ENCODE measurements around the gene IQGAP3.

The IQGAP3 gene

GRCh38 chr1:156593661-156593989, 21.3 kb upstream of the IQGAP3 start:
- no peak overlapping the region for H3K4me3 ChIP-seq (ENCODE audit: low read length)
- no peak for DNase-seq (ENCODE audit: low read depth)
- no peak for TF ChIP-seq CTCF (conservative IDR thresholded peaks at IDR 0.05; ENCODE audit: low read depth, low read length)

GRCh38 chr1:156592910-156593660, 20.7 kb upstream of the IQGAP3 start:
- TF ChIP-seq CTCF (conservative IDR thresholded peaks at IDR 0.05; ENCODE audit: low read depth, low read length): no peak
- no peak for DNase-seq (ENCODE audit: low read depth)
- peak overlapping the region; percentile 65 for H3K4me3 ChIP-seq (ENCODE audit: low read length)

- DNase-seq (ENCODE audit: low read depth): no peak
- TF ChIP-seq CTCF (conservative IDR thresholded peaks at IDR 0.05; ENCODE audit: low read depth, low read length): no peak
- H3K4me3 ChIP-seq (ENCODE audit: low read length): peak overlapping the region; percentile 65
These were observed 20.0 kb upstream of the IQGAP3 start for GRCh38 chr1:156592158-156592909.

- H3K4me3 ChIP-seq (ENCODE audit: low read length): peak within 1 kb of the TSS; percentile 65
- no peak for TF ChIP-seq CTCF (conservative IDR thresholded peaks at IDR 0.05; ENCODE audit: low read depth, low read length)
- no peak for DNase-seq (ENCODE audit: low read depth)
These were observed 19.2 kb upstream of the IQGAP3 start, which contains the start of gene NAXE for GRCh38 chr1:156591432-156592157. Gene NAXE, plus strand, starts transcription at chr1:156591776. Its CDS starts 29 bp downstream, at chr1:156591805.

GRCh38 chr1:156591181-156591431, 18.7 kb upstream of the IQGAP3 start:
- no peak for TF ChIP-seq CTCF (conservative IDR thresholded peaks at IDR 0.05; ENCODE audit: low read depth, low read length)
- no peak for DNase-seq (ENCODE audit: low read depth)

GRCh38 chr1:156590326-156591180, 18.2 kb upstream of the IQGAP3 start:
- peak overlapping the region; percentile 65 for H3K4me3 ChIP-seq (ENCODE audit: low read length)

More at GRCh38 chr1:156591181-156591431, 18.7 kb upstream of the IQGAP3 start:
- H3K4me3 ChIP-seq (ENCODE audit: low read length): peak overlapping the region; percentile 65

More at GRCh38 chr1:156590326-156591180, 18.2 kb upstream of the IQGAP3 start:
- TF ChIP-seq CTCF (conservative IDR thresholded peaks at IDR 0.05; ENCODE audit: low read depth, low read length): no peak
- DNase-seq (ENCODE audit: low read depth): no peak
